ENCODE measurements around the gene RAB4A.
A peak's percentile ranks its signal among the peaks of the same experiment; 100 is the strongest.
"Not testable (repeated sequence)": the region's sequence is repeated elsewhere in the genome, so short reads cannot be mapped to it uniquely, and the experiment has no call there.

Gene RAB4A

DNA sequence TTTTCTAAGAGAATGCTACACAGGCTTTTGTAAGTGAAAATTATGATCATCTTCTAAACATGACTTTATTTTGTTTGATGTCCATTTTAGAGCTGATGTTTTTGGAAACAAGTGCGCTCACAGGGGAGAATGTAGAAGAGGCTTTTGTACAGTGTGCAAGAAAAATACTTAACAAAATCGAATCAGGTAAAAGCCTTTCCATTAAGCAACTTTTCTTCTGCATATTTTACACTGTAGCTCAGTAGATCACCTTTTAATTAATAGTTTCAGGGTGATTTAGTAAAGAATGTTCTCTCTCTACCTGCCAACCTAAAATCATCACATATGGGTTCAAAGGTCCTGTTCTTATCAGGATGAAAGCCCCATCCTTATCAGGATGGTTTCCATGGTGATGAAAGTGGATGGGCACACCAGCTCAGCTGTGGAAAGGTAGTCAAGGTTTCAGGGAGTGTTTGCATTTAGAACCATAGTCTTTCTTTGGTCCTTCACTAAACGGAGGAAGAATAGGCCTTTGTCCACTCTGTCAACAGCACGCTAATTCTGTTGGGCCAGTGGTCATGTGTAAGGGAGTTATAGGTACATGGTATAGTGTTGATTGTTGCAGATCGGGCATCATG lies 28.1 kb downstream of the RAB4A start:
- no peak for DNase-seq

DNA sequence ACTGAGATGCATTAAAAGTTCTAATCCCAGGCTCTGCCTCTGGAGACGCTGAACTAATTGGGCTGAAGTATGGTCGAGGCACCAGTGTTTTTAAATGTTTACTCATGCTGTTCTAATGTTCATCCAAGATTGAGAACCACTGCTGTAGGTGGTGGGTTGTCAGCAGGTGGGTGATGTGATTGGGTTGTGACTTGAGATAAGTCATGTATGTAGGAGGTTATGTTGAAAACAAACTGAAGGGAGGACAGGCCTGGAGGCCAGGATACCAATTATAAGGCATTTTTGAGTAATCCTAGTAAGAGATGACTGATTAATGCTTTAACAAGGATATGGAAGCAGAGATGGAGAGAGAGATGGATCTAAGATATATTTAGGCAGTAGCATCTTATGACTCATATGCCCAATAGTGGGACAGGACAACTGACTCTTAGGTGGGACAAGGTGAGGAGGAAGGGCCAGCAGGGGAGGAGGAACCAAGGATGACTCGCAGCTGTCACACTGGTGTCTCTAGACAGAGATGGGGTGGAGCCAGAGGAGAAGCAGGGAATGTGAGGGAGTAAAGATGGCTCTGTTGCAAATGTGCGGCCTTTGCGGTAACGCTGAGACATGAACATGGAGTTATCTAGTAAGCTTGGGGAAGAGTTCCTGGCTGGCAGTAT lies 29.3 kb downstream of the RAB4A start:
- no peak for DNase-seq

- DNase-seq, result no peak
Observed at GRCh38 chr1:229302740-229303139, 31.8 kb downstream of the RAB4A start.

GRCh38 chr1:229303855-229304254 lies 32.9 kb downstream of the RAB4A start:
- DNase-seq, result no peak

GRCh38 chr1:229305392-229305791 lies 34.5 kb downstream of the RAB4A start:
- no peak for DNase-seq

DNA sequence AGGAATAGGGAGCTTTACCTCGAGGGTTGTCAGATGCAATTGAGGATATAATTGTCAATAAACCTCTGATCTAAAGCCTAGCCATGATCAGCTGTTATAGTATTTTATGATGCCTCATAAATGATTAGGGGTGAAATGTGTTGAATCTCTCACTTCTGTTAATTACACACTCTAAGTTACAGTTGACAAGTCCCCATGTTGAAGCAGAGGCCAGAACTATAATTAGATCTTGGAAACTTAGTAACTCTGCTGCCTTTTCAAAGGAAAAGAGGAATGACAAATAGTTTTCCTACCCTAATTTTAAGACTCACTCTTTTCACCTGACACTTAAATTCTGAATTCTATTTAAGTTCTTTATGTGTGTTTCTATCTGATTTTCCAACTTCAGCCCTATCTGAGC lies 38.2 kb downstream of the RAB4A start:
- DNase-seq, result no peak

DNA sequence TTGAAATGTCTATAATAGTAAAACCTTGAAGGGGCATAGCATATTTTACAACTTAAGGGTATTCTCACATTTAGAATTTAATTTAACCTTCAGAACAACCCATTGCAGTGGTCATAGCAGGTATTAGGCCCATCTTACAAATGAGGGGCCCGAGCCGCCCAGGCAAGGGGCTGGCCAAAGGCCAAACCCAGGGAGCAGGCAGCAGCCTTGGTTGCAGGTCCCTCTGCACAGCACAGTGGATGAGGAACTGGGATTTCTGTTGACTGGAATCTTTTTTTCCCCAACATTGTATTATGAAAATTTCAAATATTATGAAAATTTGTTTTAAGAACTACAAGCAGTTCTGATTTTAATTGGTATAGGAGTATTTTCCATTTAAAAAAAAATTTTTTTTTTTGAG lies 38.8 kb downstream of the RAB4A start:
- no peak for DNase-seq

DNA sequence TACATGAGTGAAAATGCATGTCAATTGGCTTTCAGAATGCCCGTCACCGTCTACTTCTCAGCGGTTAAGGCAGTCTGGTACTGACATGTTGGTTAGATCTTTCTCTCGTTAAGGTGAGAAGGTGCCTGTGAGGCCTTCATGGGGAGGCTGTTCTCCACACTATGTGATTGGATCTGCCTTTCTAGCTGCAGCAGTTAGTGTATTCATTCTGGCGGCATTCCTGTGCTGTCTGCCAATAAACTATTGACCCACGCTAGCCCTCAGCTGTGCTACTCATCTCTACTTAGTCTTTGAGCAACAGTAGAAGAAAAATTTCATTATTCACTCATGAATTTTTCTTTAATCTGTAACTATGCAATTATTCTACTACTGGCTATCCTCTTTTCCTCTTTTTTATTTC lies 39.9 kb downstream of the RAB4A start:
- peak; percentile 44 for DNase-seq

GRCh38 chr1:229316166-229316565 lies 45.3 kb downstream of the RAB4A start:
- no peak for DNase-seq

- DNase-seq, result no peak
Observed at GRCh38 chr1:229318056-229318455, 47.1 kb downstream of the RAB4A start.

DNA sequence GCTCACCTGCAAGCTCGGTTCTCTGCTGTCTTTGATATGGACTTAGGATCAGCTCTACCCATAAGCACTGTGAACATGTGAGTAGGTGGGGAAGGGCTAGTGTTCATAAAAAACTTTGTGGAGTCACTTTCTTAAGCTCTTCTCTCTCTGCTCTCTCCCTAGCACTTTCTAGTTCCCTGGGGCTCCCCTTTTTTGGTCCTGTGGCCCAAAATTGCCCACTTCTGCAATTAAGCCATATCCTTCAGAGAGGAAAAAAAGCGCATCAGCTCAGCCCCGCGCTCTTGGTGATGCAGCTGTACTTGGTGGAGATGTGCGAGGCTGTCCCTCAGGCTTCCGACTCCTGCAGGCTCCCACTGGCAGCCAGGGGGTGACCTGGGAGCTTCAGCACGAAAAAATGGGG lies 48.6 kb downstream of the RAB4A start:
- no peak for DNase-seq

- DNase-seq, result no peak
Observed at GRCh38 chr1:229323201-229323600, 52.3 kb downstream of the RAB4A start.

- no peak for DNase-seq
Observed at GRCh38 chr1:229323885-229324553, 53.1 kb downstream of the RAB4A start.

- no peak for DNase-seq
Observed at GRCh38 chr1:229325401-229325800, 54.5 kb downstream of the RAB4A start.

DNA sequence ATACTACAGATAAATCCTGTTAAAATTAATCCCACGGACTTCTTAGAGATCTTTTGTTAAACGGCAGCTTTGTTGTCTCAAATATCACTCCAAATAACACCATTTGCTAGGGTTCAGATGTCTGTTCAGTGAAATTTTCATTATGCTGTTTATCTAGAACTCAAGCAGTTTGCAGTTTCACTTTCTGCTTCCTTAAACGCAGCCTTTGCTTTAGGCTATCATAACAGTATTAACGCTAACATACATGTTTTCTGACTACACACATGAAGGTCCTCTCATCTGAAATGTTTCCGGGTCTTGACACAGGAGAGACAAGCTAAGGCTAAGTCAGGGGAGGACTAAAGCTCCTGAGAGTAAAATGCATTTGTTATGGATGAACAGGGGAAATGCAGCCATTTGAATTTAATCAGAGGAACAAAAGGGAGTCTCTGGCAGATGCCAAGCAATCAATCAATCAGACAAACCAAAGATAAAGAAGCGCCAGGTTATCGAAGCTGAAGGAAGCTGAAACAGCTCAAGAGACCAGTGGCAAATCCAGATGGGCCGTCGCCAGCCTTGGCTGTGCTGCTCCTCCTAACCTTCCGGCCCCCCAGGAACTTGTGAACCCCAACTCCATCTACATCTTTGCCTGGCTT lies 55.1 kb downstream of the RAB4A start:
- DNase-seq, result no peak

DNA sequence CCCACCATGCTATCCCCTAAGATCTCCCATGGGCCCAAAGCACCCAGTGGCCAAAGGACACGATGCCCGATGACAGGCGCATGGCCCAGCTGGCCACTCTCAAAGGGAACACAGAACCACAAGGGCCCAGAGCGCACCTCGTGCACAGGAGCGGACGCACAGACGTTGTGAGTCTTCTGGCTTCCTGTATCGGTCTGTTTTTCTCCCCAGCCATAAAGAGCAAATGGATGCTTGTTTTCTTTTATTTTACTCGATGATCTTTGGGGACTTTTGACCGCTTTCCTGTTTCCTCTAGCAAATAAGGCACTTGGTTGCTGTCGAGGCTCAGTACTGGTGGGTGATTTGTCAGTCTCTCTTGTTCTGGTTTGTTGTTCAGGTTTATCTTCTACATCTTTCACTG lies 55.7 kb downstream of the RAB4A start:
- DNase-seq, result no peak

DNA sequence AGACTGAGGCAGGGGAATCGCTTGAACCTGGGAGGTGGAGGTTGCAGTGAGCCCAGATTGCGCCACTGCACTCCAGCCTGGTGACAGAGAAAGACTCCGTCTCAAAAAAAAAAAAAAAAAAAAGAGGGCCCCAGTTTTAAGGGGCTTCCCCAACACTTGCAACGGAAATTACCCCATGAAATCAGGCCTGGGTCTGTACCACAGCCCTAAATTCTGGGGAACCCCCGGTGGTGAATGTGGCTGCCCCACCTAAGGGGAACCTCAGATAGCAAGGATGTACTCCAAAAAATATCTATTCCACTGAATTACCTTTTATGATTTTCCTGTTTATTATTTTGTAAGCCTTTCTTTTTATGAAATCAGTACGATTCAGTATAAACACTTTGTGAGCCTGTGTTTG lies 56.9 kb downstream of the RAB4A start:
- not testable (repeated sequence) for DNase-seq

DNA sequence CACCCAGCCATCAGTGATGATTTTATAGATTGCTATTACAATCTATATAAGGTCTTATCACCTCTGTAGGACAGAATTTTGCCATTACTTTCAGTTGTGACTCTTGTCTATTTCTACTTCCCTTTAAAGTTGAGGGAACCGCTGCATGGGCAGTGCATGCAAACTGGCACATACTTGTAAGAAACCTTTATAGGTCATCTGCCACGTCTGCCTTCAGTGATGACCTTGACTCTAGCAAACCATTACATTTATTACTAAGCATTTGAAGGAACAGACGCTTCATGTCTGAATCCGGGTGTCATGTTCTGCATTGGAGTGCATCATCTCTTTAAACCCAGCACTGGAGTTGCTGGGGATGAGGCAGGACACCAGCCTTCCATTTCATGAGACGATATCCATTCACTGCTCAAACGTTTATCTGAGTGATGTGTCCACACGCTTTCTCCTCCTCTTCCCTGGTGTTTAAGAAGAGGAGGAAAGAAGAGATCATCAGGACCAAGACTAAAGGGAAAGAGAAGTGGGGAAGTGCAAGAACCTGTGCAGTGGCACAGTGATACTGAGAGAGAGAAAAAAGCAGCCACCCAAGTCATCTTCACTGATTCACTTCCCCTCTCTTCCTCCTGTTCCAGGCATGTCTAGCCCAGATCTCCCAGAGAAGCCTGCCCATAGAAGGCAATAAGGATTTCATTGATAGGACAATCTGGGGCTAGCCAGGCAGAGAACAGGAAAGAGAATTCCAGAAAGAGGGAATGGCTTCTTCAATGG lies 57.9 kb downstream of the RAB4A start:
- no peak for DNase-seq

GRCh38 chr1:229334269-229334668 lies 63.4 kb downstream of the RAB4A start:
- DNase-seq, result no peak

GRCh38 chr1:229334716-229335115 lies 63.8 kb downstream of the RAB4A start:
- DNase-seq, result no peak

- DNase-seq, result no peak
Observed at GRCh38 chr1:229336345-229336744, 65.4 kb downstream of the RAB4A start.

GRCh38 chr1:229339086-229339485 lies 68.2 kb downstream of the RAB4A start:
- DNase-seq, result no peak

- no peak for DNase-seq
Observed at GRCh38 chr1:229339520-229339919, 68.6 kb downstream of the RAB4A start.
